HepG2 (cell line): ENCODE data around the gene INTS3. TPM values are rescaled to one million over a fixed set of nuclear protein-coding genes. Genes with fewer than 3 reads are reported as not detected.

Source experiments
- ATAC-seq: fragments of 200-7000 bp; cut with Tn5 transposase; 3 replicates; pipeline ENCODE4 v1.9.1; 2020; ENCODE audit warnings: mild to moderate bottlenecking, moderate library complexity
- BruUV-seq: library from RNA; stranded (reverse); fragments of 400-500 nt; replicated peaks from 2 replicates; lab custom pipeline; 2021; lab: Mats Ljungman, UMichigan
- CTCF ChIA-PET: fragments of 300-600 bp; formaldehyde crosslinking; extraction: SDS; loops from one replicate; lab custom pipeline; 2021; ENCODE audit warnings: low total read pairs, inconsistent platforms, low intra/inter-chr PET ratio; lab: Yijun Ruan, JAX
- POLR2A ChIA-PET: fragments of 350-600 bp; sonication (Branson Sonifier 250); formaldehyde crosslinking; loops from one replicate; lab custom pipeline; 2020; ENCODE audit warnings: antibody characterized with exemption, inconsistent platforms; lab: Yijun Ruan, JAX
- DNase-seq: peaks from one replicate; pipeline ENCODE4 v3.0.0-alpha.2; 2015; ENCODE audit warnings: low spot score
- FAIRE-seq: peaks from 3 replicates; lab custom pipeline; 2011; peaks lifted over from hg19 to GRCh38; lab: Jason Lieb, UNC
- H2AFZ ChIP-seq: one replicate; pipeline ENCODE4 v1.6.1; 2011; ENCODE audit warnings: low read length, inconsistent platforms
- H3K27ac ChIP-seq: fragments of 300-600 bp; 3 replicates; pipeline ENCODE4 v1.8.0; 2011; ENCODE audit warnings: mixed run types, mild to moderate bottlenecking, mixed read lengths, low read length, inconsistent platforms; ENCODE audit not compliant: insufficient read depth; ENCODE audit errors: extremely low read length
- H3K27me3 ChIP-seq, 2 experiments: fragments of 200-600 bp in 1 of 2; 2 replicates in 1 of 2; 3 replicates in 1 of 2; pipeline versions ENCODE4 v1.6.0 to v1.8.0; 2011; ENCODE audit warnings: low read length in 2 of 2, mild to moderate bottlenecking in 2 of 2, moderate library complexity in 2 of 2, inconsistent platforms in 1 of 2; ENCODE audit not compliant: insufficient read depth in 2 of 2, control insufficient read depth in 1 of 2
- H3K36me3 ChIP-seq, 2 experiments: fragments of 200-600 bp in 1 of 2; replicated peaks in 1 of 2; 2 replicates in 1 of 2; 3 replicates in 1 of 2; pipeline versions ENCODE4 v1.5.1 to v1.8.0; 2011; ENCODE audit warnings: low read length in 2 of 2, inconsistent platforms in 1 of 2; ENCODE audit not compliant: insufficient read depth in 2 of 2, control insufficient read depth in 1 of 2
- H3K4me1 ChIP-seq: 2 replicates; pipeline ENCODE4 v1.5.1; 2012; ENCODE audit warnings: low read length, inconsistent platforms; ENCODE audit not compliant: insufficient read depth
- H3K4me2 ChIP-seq: 2 replicates; pipeline ENCODE4 v1.6.0; 2011; ENCODE audit warnings: low read depth, low read length, inconsistent platforms
- H3K4me3 ChIP-seq, 3 experiments: fragments of 200-600 bp in 1 of 3; sonication (generic), shearing (Covaris generic) in 1 of 3; replicated peaks in 1 of 3; 2 replicates each; pipeline ENCODE4 v1.5.1; 2011 to 2016; ENCODE audit warnings: low read length in 3 of 3, inconsistent platforms in 2 of 3, low read depth in 2 of 3, mild to moderate bottlenecking in 2 of 3, control low read depth in 1 of 3, mixed read lengths in 1 of 3; ENCODE audit not compliant: insufficient read depth in 1 of 3
- H3K79me2 ChIP-seq: one replicate; pipeline ENCODE4 v1.6.1; 2011; ENCODE audit warnings: low read length, inconsistent platforms; ENCODE audit not compliant: insufficient read depth
- H3K9ac ChIP-seq: 2 replicates; pipeline ENCODE4 v1.6.0; 2011; ENCODE audit warnings: mild to moderate bottlenecking, low read depth, low read length, inconsistent platforms; ENCODE audit not compliant: insufficient read depth
- H3K9me3 ChIP-seq: 2 replicates; pipeline ENCODE4 v1.5.1; 2012; ENCODE audit warnings: mild to moderate bottlenecking, low read length
- H4K20me1 ChIP-seq: 2 replicates; pipeline ENCODE4 v1.6.0; 2011; ENCODE audit warnings: inconsistent platforms, mild to moderate bottlenecking, low read length, moderate library complexity; ENCODE audit not compliant: insufficient read depth
- CHD2 ChIP-seq: IDR thresholded peaks from 2 replicates; pipeline ENCODE4 v1.6.1; 2011; ENCODE audit warnings: low read depth, low read length, improper control_type of control experiment
- GABPB1 ChIP-seq: IDR thresholded peaks from 2 replicates; pipeline ENCODE4 v1.6.1; 2016; ENCODE audit warnings: mild to moderate bottlenecking, missing genetic modification reagents, moderate library complexity, missing compliant biosample characterization
- POLR2AphosphoS5 ChIP-seq: IDR thresholded peaks from 2 replicates; pipeline ENCODE4 v1.6.1; 2012; ENCODE audit warnings: low read depth, low read length
- SNAI1 ChIP-seq: sonication (generic); formaldehyde crosslinking; IDR thresholded peaks from 2 replicates; pipeline ENCODE4 v1.5.0; 2020; ENCODE audit warnings: mild to moderate bottlenecking, missing genetic modification reagents, borderline replicate concordance
- SOX6 ChIP-seq, 2 experiments: fragments of 450-650 bp in 1 of 2; sonication (generic) in 1 of 2; formaldehyde crosslinking in 1 of 2; IDR thresholded peaks; 2 replicates each; pipeline versions ENCODE4 v1.4.0 to v1.6.1; 2017 to 2020; ENCODE audit warnings: antibody characterized with exemption in 1 of 2, mild to moderate bottlenecking in 1 of 2, missing genetic modification reagents in 1 of 2
- SP1 ChIP-seq, 2 experiments: fragments of 450-650 bp in 1 of 2; sonication (generic) in 1 of 2; formaldehyde crosslinking in 1 of 2; IDR thresholded peaks; 2 replicates each; pipeline versions ENCODE4 v1.4.0 to v1.6.1; 2016 to 2020; ENCODE audit warnings: missing genetic modification reagents in 1 of 2
- TFDP1 ChIP-seq: IDR thresholded peaks from 2 replicates; pipeline ENCODE4 v1.6.1; 2016; ENCODE audit warnings: missing compliant biosample characterization, missing genetic modification reagents, borderline replicate concordance
- ZBTB10 ChIP-seq: sonication (generic); formaldehyde crosslinking; IDR thresholded peaks from 2 replicates; pipeline ENCODE4 v1.4.0; 2020; ENCODE audit warnings: missing genetic modification reagents, borderline replicate concordance
- ZBTB33 ChIP-seq: sonication (generic); formaldehyde crosslinking; IDR thresholded peaks from 2 replicates; pipeline ENCODE4 v1.4.0; 2020; ENCODE audit warnings: missing genetic modification reagents
- ZFY ChIP-seq: sonication (generic); formaldehyde crosslinking; IDR thresholded peaks from 2 replicates; pipeline ENCODE4 v1.4.0; 2020; ENCODE audit warnings: missing genetic modification reagents
- ZNF30 ChIP-seq: sonication (generic); formaldehyde crosslinking; IDR thresholded peaks from 2 replicates; pipeline ENCODE4 v1.5.0; 2020; ENCODE audit warnings: mild to moderate bottlenecking, missing genetic modification reagents
- ZNF326 ChIP-seq: sonication (generic); formaldehyde crosslinking; IDR thresholded peaks from 2 replicates; pipeline ENCODE4 v1.4.0; 2020; ENCODE audit warnings: missing genetic modification reagents, borderline replicate concordance
- ZNF333 ChIP-seq: sonication (generic); formaldehyde crosslinking; IDR thresholded peaks from 2 replicates; pipeline ENCODE4 v1.4.0; 2020; ENCODE audit warnings: mild to moderate bottlenecking, missing genetic modification reagents, borderline replicate concordance
- ZNF335 ChIP-seq: sonication (generic); formaldehyde crosslinking; IDR thresholded peaks from 2 replicates; pipeline ENCODE4 v1.4.0; 2020; ENCODE audit warnings: missing genetic modification reagents
- ZNF562 ChIP-seq: sonication (generic); formaldehyde crosslinking; IDR thresholded peaks from 2 replicates; pipeline ENCODE4 v1.8.0; 2022; ENCODE audit warnings: missing genetic modification reagents, borderline replicate concordance
- ZNF652 ChIP-seq: IDR thresholded peaks from 2 replicates; pipeline ENCODE4 v1.6.1; 2016; ENCODE audit warnings: low read depth, borderline replicate concordance
- ZSCAN25 ChIP-seq: sonication (generic); formaldehyde crosslinking; IDR thresholded peaks from 2 replicates; pipeline ENCODE4 v1.8.0; 2022; ENCODE audit warnings: mild to moderate bottlenecking, missing genetic modification reagents
- ZSCAN31 ChIP-seq: sonication (generic); formaldehyde crosslinking; IDR thresholded peaks from 2 replicates; pipeline ENCODE4 v1.5.0; 2020; ENCODE audit warnings: low read depth, mild to moderate bottlenecking, missing genetic modification reagents
- WGBS: methylation state at CpG from one replicate; pipeline ENCODE4 v1.1.6; 2017; ENCODE audit warnings: low lambda C conversion rate; 5-methylcytosine and 5-hydroxymethylcytosine counted together
- in situ Hi-C: cut with HindIII; loops from 2 replicates; pipeline ENCODE4 v1.10.0; 2017; ENCODE audit warnings: low pct_unique_long_range_greater_than_20kb; ENCODE audit not compliant: extremely low pct_ligation_motif_present
- intact Hi-C: fragments of 100-400 bp; cut with micrococcal nuclease; formaldehyde crosslinking; loops from one replicate; pipeline ENCODE4 v1.10.0; 2022; ENCODE audit not compliant: unreplicated experiment
- polyA plus RNA-seq, 8 experiments: library from polyadenylated mRNA; depleted of rRNA in 3 of 8; stranded (reverse) in 7 of 8; unstranded in 1 of 8; fragments of >200 nt; fragmentation: Illumina TruSeq in 4 of 8; extraction: Trizol in 4 of 8; gene quantifications; 2 replicates each; pipeline versions ENCODE4 v1.2.1 to v1.2.3, GENCODE V29; 2011 to 2016; ENCODE audit warnings: low read depth in 4 of 8, missing spikeins in 1 of 8, mixed read lengths in 1 of 8; ENCODE audit not compliant: insufficient read depth in 1 of 8
- total RNA-seq, 5 experiments: library from RNA; depleted of rRNA; stranded (reverse); fragments of >200 nt; fragmentation: Illumina TruSeq; extraction: Trizol; gene quantifications; 2 replicates each; pipeline ENCODE4 v1.2.3, GENCODE V29; 2016; ENCODE audit warnings: low read depth in 1 of 5

Gene INTS3
- total and polyA plus RNA-seq, 2 of the 13 experiments (the other 11 are each of a cell fraction or from before 2014, with no cell fraction given): 17.2 to 27.2 TPM

GRCh38 chr1:153774780-153775457, 47.1 kb downstream of the INTS3 start, which contains the start of gene SLC27A3:
Gene SLC27A3 (plus strand): TSS chr1:153775407. CDS start chr1:153775498, 91 bp downstream.
- ChIA-PET CTCF (no interaction called here), POLR2A (interaction anchor here (0.8 to 2.6 kb wide), 14 partner anchors 8 to 216 kb away, joined by 3 to 14 read pairs (median 6); partner anchors contain the start of genes CHTOP, GATAD2B, INTS3 and JTB)
- no TSS peak for BruUV-seq
- peaks cover 50% of the 10 kb centered on the region for H3K4me1 ChIP-seq
- H3K9me3 ChIP-seq: no peaks in the 10 kb centered on the region
- peak within 1 kb of the TSS; percentile 70 to 83 (median 75) for H3K4me3 ChIP-seq
- peak within 1 kb of the TSS; percentile 92 for H3K4me2 ChIP-seq
- no peaks in the 10 kb centered on the region for H3K79me2 ChIP-seq
- no peak for DNase-seq
- intact Hi-C loops (no loop called here), in situ Hi-C loops (loop anchor here (5.0 to 10.0 kb wide), 2 partner anchors 98 to 260 kb away; partner anchors contain the start of gene NPR1)
- H4K20me1 ChIP-seq: no peaks in the 10 kb centered on the region
- H2AFZ ChIP-seq: no peak within 1 kb of the TSS
- H3K36me3 ChIP-seq: peaks cover 6 to 29% of the 10 kb centered on the region in 2 experiments; a peak in 4 of 5 replicates
- 63% methylated on average over 8 of the region's 35 CpGs for WGBS
- FAIRE-seq: no peak
- no peaks in the 10 kb centered on the region for H3K27me3 ChIP-seq
- peak; percentile 29 for ATAC-seq
- H3K27ac ChIP-seq: peak within 1 kb of the TSS; percentile 53
- peak within 1 kb of the TSS; percentile 63 for H3K9ac ChIP-seq
- TF ChIP-seq SNAI1 (CRISPR knock-in tag): no peak
- TF ChIP-seq ZNF30 (CRISPR knock-in tag): 0 out of 2 replicates have a peak, but pooled peaks have one; percentile 45
- no peak for TF ChIP-seq ZBTB10 (CRISPR knock-in tag)
- 0 out of 2 replicates have a peak, but pooled peaks have one; percentile 21 for TF ChIP-seq POLR2AphosphoS5
- TF ChIP-seq ZNF333 (CRISPR knock-in tag): 0 out of 2 replicates have a peak, but pooled peaks have one; percentile 23
- TF ChIP-seq ZBTB33 (CRISPR knock-in tag): peak; percentile 93
- no peak for TF ChIP-seq ZNF326 (CRISPR knock-in tag)
- no peak for TF ChIP-seq CHD2
- TF ChIP-seq ZFY: no peak
- no peak for TF ChIP-seq ZNF335
- TF ChIP-seq SP1 (IDR thresholded peaks at IDR 0.05): no peak
- no peak for TF ChIP-seq SP1 (CRISPR knock-in tag; IDR thresholded peaks at IDR 0.05)
- TF ChIP-seq ZNF652 (CRISPR knock-in tag): no peak
- no peak for TF ChIP-seq ZSCAN25
- TF ChIP-seq TFDP1: no peak
- no peak for TF ChIP-seq GABPB1 (CRISPR knock-in tag)
- no peak for TF ChIP-seq ZNF562 (CRISPR knock-in tag)
- peak; percentile 49 for TF ChIP-seq ZSCAN31 (CRISPR knock-in tag)
- no peak for TF ChIP-seq SOX6 (IDR thresholded peaks at IDR 0.05)
- TF ChIP-seq SOX6 (CRISPR knock-in tag; IDR thresholded peaks at IDR 0.05): 0 out of 2 replicates have a peak, but pooled peaks have one; percentile 2
